ENCODE measurements around the gene PRDX2.
"Not testable (repeated sequence)": the region's sequence is repeated elsewhere in the genome, so short reads cannot be mapped to it uniquely, and the experiment has no call there.

The PRDX2 gene

DNA sequence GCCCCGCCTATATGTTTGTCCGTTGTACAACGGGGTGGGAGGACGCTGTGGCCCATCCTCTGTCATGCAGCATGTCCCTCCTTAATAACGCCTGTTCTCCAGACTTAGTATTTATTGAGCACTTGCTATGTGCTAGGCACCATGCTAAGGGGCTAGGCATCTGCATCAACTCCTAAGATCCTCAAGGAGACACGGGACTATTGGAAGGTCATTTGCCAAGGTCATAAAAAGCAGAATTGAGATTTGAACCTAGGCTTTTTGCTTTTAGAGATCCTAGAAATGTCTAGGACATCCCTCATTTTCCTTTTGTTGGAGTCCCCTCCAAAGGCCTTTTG is 34.9 kb upstream of the PRDX2 start:
- DNase-seq (ENCODE audit: insufficient read length, low spot score), result no peak
- no peak for FAIRE-seq
- no peak for TF ChIP-seq POLR2A (IDR thresholded peaks at IDR 0.05; ENCODE audit: low read depth, low read length)

- DNase-seq (ENCODE audit: insufficient read length, low spot score) (no peak), FAIRE-seq (no peak)
- TF ChIP-seq POLR2A (IDR thresholded peaks at IDR 0.05; ENCODE audit: low read depth, low read length), result no peak
These were observed 33.6 kb upstream of the PRDX2 start for GRCh38 chr19:12834976-12835757.

DNA sequence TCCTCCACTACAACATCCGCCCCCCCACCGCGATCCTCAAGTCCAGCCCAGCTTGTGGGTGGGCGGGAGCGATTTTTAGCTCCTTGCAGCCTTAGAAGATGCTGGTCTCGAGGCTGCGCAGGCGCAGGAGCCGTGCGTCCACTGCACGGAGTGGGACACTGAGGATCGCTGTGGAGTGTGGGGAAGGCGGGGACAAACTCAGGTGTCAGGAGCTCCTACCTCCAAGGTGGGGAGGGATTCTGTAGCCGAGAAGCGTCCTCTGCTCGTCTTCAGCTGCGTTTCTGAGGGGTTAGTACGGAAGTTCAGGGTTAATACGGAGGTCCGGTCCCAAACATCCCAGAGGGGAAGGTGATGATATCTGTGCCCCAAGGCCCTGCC is 33.0 kb upstream of the PRDX2 start, which contains the start of gene RTBDN:
TSS of gene RTBDN (minus strand) at position 14 of the 378 bp plus-strand sequence. CDS start 4,600 bp downstream, outside the sequence.
- DNase-seq (ENCODE audit: insufficient read length, low spot score) (no peak), FAIRE-seq (no peak)
- TF ChIP-seq POLR2A (IDR thresholded peaks at IDR 0.05; ENCODE audit: low read depth, low read length), result no peak

DNA sequence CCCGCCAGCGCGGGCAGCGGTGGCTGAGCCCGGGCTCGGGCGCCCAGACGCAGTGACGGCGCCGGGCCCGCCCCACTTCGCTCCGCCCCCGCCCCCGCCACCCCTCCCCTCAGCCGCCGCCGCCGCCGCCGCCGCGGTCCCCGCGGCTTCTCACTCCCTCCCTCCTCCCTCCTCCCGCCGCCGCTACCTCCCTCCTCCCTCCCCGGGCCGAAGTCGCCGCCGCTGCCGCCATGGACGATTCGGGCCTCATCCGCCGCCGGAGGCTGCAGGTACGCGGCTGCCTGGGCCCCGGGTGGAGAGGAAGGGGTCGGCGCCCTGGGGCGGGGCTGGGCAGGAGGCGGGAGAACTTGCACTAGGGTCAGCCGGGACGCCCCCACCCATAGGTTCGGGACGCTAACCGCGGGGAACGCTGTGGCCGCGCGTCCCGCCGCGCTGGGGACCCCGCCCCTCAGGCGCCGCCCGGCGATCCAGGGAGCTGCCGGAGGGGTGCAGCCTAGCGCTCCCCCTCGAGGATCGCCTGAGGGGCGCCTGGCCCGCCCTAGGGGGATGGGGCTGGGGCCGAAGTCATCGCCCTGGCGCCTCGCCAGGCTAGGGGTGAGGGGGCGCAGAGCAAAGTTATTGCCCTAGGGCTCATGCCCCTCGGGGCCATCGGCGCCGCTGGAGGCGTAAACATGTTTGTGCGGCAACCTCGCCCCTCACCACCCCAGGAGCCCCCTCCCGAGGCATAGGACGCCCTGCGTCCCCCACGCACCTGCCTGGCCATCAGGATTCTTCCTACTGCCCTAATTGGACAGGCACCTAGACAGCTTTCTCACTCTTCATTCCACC is 32.4 kb upstream of the PRDX2 start:
- no peak for FAIRE-seq
- TF ChIP-seq POLR2A (IDR thresholded peaks at IDR 0.05; ENCODE audit: low read depth, low read length), result no peak
- no peak for DNase-seq (ENCODE audit: insufficient read length, low spot score)

- TF ChIP-seq POLR2A (IDR thresholded peaks at IDR 0.05; ENCODE audit: low read depth, low read length), result no peak
- DNase-seq (ENCODE audit: insufficient read length, low spot score) (no peak), FAIRE-seq (no peak)
These were observed 31.8 kb upstream of the PRDX2 start for GRCh38 chr19:12833418-12833737.

GRCh38 chr19:12828494-12828893 is 26.9 kb upstream of the PRDX2 start:
- DNase-seq (ENCODE audit: insufficient read length, low spot score), result no peak
- no peak for TF ChIP-seq POLR2A (IDR thresholded peaks at IDR 0.05; ENCODE audit: low read depth, low read length)
- no peak for FAIRE-seq

- FAIRE-seq (no peak), DNase-seq (ENCODE audit: insufficient read length, low spot score) (no peak)
- TF ChIP-seq POLR2A (IDR thresholded peaks at IDR 0.05; ENCODE audit: low read depth, low read length), result no peak
These were observed 23.9 kb upstream of the PRDX2 start for GRCh38 chr19:12825254-12826131.

GRCh38 chr19:12821761-12822160 is 20.2 kb upstream of the PRDX2 start:
- FAIRE-seq (no peak), DNase-seq (ENCODE audit: insufficient read length, low spot score) (no peak)
- no peak for TF ChIP-seq POLR2A (IDR thresholded peaks at IDR 0.05; ENCODE audit: low read depth, low read length)

DNA sequence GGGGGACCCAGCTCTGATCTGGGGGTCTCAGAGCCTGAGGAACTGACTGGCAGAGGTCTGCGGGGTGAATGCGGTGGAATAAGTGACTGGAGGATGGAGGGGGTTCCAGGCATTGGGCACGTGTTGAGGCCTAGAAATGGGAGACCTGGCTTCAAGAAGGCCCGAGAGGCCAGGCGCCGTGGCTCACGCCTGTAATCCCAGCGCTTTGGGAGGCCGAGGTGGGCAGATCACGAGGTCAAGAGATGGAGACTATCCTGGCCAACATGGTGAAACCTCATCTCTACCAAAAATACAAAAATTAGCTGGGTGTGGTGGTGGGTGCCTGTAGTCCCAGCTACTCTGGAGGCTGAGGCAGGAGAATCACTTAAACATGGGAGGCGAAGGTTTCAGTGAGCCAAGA is 16.2 kb upstream of the PRDX2 start:
- not testable (repeated sequence) for FAIRE-seq; DNase-seq (ENCODE audit: insufficient read length, low spot score)

- FAIRE-seq; DNase-seq (ENCODE audit: insufficient read length, low spot score): not testable (repeated sequence)
These were observed 15.6 kb upstream of the PRDX2 start for GRCh38 chr19:12817188-12817587.

GRCh38 chr19:12815088-12815487 is 13.5 kb upstream of the PRDX2 start:
- FAIRE-seq (no peak), DNase-seq (ENCODE audit: insufficient read length, low spot score) (no peak)
- no peak for TF ChIP-seq POLR2A (IDR thresholded peaks at IDR 0.05; ENCODE audit: low read depth, low read length)

GRCh38 chr19:12806242-12807081 is 4.9 kb upstream of the PRDX2 start, which contains the start of gene RNASEH2A:
TSS of gene RNASEH2A (plus strand) at chr19:12806584. CDS start at chr19:12806674, 90 bp downstream.
- TF ChIP-seq POLR2A (IDR thresholded peaks at IDR 0.05; ENCODE audit: low read depth, low read length), result peak; percentile 78
- FAIRE-seq (peak; percentile 55), DNase-seq (ENCODE audit: insufficient read length, low spot score) (peak; percentile 95)

- no peak for FAIRE-seq
- DNase-seq (ENCODE audit: insufficient read length, low spot score), result no peak
- no peak for TF ChIP-seq POLR2A (IDR thresholded peaks at IDR 0.05; ENCODE audit: low read depth, low read length)
These were observed 2.5 kb upstream of the PRDX2 start for GRCh38 chr19:12804051-12804450.
